ELR (cell line): ENCODE data around the gene SCN8A.
"Not testable (repeated sequence)": the region's sequence is repeated elsewhere in the genome, so short reads cannot be mapped to it uniquely, and the experiment has no call there.

Source experiments
- DNase-seq: peaks from one replicate; pipeline ENCODE4 v3.0.0-alpha.2; 2015; ENCODE audit warnings: low read depth

Gene SCN8A

DNA sequence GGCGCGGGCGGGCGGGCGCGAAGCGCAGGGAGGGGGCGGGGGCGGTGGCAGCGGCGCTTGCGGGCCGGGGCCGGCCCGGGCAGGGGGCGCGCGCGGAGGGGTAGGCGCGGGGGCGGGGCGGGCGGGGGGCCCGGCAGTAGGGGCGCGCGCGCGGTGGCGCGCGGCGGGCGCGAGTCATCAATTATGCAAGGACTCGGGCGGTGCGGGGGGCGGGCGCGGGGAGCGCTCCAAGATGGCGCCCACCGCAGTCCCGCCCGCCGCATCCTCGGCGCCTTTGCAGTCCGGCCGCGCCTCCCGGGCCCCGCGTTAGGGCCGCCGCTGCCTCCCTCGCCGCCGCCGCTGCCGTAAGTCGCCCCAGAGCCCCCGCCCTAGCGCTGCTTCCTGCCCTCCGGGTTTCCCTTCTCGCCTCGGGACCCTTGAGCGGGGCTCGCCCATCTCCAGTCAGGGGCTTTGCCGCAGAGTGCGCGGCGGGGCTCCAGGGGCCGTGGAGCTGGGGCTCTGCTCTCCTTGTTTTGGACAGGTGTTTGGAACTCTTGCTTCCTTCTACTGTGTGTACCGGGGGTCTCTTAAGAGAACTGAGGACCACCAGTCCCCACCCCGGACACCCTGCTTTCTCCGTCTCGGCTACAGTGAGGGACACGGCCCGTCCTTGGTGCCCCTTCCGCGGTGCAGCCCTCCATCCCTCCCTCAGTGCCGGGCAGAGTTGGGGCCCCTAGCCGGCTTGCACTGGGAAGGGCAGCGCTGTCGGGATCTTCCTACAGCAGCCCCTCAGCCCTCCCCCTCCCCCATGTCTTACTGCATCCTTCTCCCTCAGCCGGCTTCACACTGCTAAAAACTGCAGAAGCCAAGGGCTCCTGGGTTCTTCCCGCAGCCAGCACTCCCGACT is at the start of gene SCN8A:
Gene SCN8A (plus strand): TSS at position 218 of the 886 bp plus-strand sequence. CDS start 71,585 bp downstream, outside the sequence.
- peak; percentile 78 for DNase-seq

DNA sequence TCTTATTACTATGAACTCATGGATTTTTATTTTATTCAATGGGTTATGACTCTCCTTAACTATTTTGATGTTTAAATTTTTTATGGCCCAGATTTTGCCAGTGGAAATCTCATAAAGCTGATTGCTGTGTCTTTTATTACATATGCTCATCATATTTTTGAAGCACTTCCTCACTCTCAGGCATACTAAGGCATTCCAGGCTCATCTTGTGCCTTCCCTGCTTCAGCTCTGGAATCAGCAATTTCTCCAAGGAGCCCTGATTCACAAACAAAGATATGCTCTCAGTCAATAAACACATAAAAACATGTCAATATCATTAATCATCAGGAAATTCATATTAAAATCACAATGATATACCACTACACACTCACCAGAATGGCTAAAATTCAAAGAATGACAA is 44.9 kb upstream of the SCN8A start:
- no peak for DNase-seq

DNA sequence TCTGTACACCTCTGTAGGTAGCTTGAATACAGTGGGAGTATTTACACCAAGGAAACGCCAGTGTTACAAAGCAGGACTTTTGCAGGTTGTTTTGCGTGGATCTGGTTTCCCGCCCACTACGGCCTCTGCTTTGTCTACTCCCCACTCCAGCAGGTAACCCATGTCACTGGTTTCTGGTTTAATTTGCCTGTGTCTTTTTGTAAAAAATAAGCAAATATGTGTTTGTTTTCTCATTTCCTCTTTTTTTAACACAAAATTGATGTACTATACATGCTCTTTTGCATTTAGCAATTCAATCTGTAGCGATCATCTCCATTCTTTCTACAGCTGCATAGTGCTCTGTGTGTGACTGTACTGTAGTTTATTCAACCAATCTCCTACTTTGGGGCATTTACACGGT is 43.4 kb upstream of the SCN8A start:
- no peak for DNase-seq

DNA sequence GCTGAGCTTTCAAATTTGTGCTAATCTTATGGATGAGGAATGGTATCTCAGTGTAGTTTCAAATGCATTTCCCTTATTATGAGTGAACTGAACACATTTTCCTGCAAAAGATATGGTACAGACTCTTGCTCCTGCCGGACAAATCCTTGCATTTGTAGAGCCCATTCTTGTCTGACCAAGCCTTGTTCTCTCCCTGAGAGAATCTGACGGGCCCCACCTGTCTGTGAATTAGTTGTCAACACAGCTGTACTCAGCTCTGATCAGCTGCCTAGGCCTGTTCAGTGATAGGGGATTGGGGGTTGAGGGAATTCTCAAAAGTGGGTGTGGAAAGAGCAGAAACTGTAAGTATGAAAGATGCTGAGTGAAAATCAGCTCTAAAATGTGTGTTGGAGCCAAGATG is 42.8 kb upstream of the SCN8A start:
- no peak for DNase-seq

DNA sequence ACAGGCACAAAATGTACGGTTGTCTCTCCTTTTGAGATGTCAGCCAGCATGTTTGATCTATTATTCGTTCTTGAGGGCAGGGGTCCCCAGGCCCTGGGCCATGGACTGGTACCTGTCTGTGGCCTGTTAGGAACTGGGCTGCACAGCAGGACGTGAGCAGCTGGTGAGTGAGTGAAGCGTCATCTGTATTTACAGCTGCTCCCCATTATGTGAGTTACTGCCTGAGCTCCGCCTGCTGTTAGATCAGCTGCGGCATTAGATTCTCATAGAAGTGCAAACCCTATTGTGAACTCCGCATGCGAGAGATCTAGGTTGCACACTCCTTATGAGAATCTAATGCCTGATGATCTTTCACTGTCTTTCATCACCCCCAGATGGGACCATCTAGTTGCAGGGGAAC is 41.4 kb upstream of the SCN8A start:
- peak; percentile 13 for DNase-seq

DNA sequence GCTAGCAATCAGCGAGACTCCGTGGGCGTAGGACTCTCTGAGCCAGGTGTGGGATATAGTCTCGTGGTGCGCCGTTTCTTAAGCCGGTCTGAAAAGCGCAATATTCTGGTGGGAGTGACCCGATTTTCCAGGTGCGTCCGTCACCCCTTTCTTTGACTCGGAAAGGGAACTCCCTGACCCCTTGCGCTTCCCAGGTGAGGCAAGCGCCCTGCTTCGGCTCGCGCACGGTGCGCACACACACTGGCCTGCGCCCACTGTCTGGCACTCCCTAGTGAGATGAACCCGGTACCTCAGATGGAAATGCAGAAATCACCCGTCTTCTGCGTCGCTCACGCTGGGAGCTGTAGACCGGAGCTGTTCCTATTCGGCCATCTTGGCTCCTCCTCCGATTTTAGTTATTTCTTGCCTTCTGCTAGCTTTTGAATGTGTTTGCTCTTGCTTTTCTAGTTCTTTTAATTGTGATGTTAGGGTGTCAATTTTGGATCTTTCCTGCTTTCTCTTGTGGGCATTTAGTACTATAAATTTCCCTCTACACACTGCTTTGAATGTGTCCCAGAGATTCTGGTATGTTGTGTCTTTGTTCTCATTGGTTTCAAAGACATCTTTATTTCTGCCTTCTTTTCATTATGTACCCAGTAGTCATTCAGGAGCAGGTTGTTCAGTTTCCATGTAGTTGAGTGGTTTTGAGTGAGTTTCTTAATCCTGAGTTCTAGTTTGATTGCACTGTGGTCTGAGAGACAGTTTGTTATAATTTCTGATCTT is 22.6 kb upstream of the SCN8A start:
- not testable (repeated sequence) for DNase-seq

DNA sequence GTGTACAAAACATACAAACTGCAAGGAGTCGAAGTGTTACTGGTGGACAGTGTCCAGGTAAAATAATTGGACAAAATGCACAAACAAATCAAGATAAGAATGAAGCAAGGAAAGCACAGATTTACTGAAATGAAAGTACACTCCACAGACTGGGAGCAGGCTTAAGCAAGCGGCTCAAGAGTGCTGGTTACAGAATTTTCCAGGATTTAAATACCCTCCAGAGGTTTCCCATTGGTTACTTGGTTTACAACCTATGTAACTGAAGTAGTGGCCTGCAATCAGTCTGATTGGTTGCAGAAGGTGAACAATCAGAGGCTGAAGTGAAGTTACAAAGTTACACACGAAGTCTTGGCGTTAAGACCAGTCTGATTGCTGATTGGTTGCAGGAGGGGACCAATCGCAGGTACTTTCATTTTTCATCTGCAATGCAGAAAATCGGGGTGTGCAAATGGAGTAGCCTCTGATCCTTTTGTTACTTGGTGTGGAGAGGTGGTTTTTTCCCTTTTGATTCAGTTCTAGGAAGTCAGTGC is 11.6 kb upstream of the SCN8A start:
- no peak for DNase-seq

DNA sequence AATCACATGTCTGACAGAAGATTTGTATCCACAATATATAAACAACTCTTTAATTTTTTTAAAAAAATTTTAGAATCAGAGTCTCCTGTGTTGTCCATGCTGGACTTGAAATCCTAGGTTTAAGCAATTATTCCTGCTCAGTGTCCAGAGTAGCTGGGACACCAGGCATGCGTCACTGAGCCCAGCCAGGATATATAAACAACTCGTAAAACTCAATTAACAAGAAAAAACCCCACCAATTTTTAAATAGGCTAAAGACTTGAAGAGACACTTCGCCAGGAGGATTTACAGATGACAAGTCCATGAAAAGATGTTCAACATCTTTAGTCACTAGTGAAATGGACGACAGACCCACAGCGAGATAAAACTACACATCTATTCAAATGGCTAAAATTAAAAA is 2.0 kb upstream of the SCN8A start:
- DNase-seq = peak; percentile 10

DNA sequence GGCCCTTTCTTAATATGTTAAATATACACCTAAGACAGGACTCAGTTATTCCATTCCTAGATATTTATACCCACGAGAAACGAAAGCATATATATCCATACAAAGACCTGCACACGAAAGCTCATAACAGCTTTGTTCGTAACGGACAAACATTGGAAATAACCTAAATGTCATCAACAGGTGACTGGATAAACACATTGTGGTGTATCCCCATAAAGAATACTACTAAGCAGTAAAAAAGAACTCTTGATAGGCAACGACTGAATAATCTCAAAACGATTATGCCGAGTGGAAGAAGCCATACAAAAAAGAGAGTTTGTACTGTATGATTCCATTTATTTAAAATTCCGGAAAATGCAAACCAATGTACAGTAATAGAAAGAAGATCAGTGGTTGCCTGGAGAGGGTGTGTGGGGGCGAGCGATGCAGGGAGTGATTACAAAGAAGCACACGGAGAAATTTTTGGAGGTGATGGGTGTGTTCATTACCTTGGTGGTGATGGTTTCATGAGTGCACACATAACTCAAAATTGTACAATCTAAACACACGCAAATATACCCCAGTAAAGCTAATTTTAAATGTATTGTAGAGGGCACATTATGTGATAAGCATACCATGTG is 1.4 kb upstream of the SCN8A start:
- DNase-seq = no peak

DNA sequence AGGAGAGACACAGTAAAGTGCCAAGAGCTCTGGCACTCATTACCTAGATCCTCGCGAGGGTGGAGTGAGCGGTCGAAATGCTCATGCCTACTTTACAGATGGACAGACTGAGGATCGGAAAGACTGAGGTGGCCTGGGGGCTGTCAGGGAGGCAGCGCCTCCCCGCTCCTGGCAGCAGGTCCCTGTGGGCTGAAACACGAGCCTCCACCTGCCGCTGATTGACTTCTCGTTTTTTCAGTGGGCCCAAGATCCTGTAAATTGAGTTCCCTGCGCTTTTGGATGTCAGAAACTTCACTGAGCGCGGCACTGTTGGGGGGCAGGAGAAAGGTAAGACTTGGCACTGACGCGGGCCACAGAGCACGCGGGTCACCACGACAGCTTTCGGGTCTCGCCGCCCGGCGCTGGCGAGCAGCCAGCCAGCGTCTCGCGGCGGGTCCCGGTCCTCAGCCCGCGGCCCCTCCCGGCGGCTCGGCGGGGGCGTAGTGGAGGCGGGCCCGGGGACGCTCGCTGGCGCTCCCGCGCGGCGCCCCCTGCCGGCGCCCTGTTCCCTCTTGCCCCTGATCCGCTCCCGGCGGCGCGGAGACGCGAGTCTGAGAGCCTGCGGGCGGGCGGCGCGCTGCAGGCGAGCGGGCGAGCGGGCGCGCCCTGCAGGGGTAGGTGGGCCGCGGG is 552 bp upstream of the SCN8A start:
- peak; percentile 86 for DNase-seq

DNA sequence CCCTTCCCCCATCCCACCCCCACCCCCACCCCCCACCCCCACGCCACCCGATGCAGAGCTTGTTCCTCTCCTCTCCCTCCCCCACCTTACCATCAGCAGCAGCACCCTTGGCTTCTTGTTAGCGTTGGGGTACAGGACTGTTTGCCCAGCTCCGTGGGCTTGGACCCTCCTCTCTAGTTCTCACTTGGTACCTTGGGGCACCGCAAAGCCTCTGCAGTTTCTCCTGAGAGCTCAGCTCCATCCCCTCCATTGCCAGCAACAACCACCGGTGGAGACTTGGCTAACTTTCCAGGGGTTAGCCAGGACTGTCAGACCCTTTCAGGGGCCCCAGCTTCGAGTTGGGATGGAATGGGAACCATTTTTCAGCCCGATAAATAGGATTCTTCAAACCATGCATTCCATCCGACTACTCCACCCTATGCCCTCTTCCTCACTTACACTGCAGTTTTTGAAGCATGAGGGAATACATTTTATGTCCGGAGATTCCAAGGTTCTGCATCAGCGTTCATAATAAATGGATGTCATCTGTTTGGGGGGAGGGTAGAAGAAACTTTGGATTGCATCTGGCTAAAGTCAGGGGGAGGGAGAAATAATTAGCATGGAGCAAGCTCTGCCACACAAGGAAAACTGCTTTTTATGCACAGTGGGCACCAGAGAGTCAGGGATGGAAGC is 1.1 kb downstream of the SCN8A start:
- peak; percentile 89 for DNase-seq

DNA sequence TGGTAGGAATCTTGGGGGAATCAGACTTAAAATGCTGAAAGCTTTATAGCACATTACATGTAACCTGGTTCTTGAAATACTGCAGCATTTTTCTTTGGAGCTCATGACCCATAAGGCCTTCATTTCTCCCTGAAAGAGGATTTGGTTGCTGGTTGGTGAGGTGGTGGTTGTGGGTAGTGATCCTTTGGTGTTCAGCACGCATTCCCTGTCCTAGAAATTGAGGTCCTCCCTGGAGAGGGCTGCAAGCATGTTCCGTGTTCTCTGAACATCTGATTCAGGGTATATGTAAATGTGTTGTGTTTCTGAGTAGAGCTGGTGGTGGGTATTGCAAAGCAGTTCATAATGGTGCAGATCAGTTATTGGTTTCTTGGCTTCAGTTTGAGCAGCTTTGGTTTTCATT is 2.0 kb downstream of the SCN8A start:
- DNase-seq = no peak

DNA sequence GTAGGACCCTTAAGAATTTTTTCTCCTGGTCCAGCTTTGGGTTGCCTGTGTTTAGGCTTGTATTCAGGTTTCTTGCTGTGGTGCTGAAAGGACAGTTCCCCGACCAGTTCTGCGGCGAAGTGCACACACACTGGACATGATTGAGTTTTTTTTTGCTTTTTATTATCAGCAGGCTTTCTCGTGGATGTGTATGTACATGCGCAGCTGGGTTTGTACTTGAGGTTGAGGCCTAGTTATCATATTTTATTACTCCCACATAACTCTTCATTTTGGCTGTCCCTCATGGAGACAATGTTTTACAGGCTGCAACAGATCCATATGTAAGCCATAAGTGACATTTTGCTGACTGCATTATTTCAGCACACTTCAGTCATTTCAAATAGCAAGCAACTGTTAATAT is 2.5 kb downstream of the SCN8A start:
- peak; percentile 57 for DNase-seq

DNA sequence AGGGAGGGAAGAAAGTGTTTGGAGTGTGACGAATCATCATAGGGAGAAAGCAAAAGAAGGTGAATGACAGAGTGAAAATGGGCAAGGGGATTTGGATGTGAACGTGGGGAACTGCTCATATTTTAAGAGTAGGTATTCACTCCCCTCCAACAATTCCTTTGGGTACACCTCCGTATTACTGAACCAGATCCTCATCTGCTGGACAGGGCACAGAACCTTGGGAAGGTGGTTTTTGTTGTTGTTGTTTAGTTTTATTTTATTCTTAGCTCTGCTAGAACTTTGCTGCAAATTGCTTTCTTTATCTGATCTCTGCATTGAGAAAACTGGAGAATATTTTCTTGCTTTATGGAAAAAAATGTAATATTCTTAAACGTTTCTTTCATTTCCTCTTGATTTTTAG is 7.1 kb downstream of the SCN8A start:
- no peak for DNase-seq

DNA sequence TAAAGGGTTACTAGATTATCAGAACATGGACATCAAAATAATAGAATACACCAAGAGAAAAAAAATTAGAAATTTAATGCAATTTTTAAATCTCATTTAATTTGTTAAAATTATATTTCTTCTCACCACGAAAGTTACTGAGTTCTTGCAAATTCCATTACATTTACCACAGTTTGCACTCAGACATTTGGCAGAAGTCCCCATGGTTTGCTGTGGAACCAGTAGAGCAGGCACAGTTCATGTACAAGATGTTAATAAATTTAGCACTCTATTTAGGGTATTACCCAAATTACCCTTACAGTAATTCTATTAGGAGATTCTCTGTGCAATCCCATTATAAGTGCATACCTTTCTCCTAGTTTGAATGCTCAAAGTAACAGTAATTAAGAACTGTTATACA is 9.7 kb downstream of the SCN8A start:
- no peak for DNase-seq

DNA sequence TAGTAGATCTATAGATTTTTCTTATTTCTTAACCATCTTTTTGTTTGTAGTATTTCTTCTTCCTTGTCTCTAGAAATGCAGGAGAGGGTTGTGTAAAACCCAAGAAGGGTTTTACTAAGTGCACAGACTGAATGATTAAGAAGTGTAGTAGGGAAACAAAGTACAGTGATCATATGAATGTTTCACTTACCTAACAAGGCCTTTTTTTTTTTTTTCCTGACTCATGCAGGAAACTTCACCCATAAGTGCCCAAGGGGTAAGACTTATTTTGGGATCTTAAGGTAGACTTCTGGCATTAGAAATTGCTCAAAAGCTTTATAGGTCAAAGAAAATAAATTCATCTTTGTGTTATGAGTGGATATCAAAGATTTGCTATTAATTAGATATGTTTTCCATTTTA is 10.2 kb downstream of the SCN8A start:
- DNase-seq = peak; percentile 39

DNA sequence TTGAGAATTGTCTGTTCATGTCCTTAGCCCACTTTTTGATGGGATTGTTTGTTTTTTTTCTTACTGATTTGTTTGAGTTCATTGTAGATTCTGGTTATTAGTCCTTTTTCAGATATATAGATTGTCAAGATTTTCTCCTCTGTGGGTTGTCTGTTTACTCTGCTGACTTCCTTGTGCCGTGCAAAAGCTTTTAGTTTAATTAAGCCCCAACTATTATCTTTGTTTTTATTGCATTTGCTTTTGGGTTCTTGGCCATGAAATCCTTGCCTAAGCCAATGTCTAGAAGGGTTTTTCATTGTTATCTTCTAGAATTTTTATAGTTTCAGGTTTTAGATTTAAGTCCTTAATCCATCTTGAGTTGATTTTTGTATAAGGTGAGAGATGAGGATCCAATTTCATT is 14.9 kb downstream of the SCN8A start:
- DNase-seq = not testable (repeated sequence)

DNA sequence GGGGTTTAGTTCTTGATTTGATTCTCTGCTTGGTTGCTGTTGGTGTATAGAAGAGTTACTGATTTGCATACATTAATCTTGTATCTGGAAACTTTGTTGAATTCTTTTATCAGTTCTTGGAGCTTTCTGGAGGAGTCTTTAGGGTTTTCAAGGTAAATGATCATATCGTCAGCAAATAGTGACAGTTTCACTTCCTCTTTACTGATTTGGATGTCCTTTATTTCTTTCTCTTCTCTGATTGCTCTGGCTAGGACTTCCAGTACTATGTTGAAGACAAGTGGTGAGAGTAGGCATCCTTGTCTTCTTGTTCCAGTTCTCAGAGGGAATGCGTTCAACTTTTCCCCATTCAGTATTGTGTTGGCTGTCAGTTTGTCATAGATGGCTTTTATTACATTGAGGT is 16.2 kb downstream of the SCN8A start:
- DNase-seq = not testable (repeated sequence)

DNA sequence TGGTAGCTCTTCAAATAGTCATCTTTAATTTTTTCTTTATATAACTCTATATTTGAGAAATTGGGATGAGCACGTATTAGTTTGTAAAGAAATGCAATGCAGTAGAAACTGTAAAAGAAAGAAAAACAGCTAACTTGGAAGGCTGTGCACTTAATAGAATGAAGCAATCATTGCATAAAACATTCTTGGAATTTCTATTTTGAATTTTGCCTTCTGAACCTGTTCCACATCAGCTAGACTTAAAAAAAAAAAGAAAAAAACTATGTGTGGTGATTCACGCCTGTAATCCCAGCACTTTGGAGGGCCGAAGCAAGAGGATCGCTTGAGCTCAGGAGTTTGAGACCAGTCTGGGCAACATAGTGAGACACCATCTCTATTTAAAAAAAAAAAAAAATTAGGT is 29.4 kb downstream of the SCN8A start:
- peak; percentile 39 for DNase-seq

DNA sequence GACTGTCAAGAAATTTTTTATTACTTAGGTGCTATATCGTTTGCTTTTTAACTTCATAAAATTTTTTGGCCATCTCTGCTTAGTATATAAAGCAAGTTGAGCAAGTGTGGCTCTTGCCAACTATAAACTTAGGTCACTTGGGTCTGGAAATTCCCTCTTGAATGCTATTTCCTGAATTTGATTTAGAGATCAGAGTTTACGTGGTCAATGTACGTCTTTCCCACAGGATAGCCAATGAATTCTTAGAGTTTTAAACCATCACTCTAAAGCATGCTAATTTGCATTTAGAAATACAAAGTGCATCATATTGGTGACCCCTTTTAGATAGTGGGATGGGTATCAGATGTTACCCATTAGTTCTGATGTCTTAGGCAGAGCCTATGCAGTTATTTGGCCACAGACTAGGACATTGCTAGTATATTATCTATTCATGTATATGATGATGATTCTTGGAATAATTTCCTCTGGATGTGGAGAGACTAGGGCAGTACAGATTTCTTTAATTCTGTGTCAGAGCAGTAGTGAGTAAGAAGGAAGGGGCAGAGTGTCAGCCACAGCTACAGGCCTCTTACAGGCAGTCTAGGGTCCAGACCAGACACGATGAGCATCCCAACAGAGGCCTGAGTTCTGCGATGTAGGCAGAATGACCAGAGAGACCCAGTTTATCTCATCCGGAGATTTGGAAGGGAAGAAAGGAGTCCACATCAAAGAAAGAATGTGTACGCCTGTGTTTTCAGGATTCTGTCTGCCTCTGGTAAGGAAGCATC is 30.3 kb downstream of the SCN8A start:
- peak; percentile 73 for DNase-seq

DNA sequence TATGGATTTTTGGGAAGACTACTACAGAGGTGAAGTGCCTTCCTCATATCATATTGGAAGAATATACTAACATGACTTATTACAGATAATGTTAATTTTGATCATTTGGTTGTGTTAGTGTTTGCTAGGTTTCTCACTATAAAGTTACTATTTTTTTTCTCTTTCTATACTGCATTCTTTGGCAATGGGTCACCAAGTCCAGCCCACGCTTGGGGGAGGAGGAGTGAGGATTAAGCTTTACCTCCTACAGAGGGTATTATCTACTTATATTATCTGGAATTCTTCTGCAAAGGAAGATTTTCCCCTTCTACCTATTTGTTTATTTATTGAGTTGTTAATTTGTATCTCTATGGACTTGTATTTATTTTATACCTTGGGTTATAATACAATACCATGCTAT is 31.5 kb downstream of the SCN8A start:
- DNase-seq = peak; percentile 79
